ENCODE data around the gene BABAM2.
"Not testable (repeated sequence)": the region's sequence is repeated elsewhere in the genome, so short reads cannot be mapped to it uniquely, and the experiment has no call there.

BABAM2 gene

DNA sequence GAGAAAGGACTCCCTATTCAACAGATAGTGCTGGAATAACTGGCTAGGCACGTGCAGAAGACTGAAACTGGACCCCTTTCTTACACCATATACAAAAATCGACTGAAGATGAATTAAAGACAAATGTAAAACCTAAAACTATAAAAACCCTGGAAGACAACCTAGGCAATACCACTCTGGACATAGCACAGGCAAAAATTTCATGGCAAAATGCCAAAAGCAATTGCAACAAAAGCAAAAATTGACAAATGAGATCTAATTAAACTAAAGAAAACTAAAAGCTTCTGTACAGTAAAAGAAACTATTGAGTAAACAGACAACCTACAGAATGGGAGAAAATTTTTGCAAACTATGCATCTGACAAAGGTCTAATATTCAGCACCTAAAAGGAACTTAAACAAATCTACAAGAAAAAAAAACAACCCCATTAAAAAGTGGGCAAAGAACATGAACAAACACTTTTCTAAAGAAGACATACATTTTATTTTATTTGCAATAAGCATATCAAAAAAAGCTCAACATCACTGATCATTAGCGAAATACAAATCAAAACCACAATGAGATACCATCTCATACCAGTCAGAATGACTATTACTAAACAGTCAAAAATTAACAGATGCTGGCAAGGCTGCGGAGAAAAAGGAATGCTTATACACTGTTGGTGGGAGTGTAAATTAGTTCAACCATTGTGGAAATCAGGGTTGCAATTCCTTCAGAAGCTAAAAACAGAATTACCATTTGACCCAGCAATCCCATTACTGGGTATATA is 8.5 kb upstream of the BABAM2 start:
- DNase-seq = not testable (repeated sequence)

DNA sequence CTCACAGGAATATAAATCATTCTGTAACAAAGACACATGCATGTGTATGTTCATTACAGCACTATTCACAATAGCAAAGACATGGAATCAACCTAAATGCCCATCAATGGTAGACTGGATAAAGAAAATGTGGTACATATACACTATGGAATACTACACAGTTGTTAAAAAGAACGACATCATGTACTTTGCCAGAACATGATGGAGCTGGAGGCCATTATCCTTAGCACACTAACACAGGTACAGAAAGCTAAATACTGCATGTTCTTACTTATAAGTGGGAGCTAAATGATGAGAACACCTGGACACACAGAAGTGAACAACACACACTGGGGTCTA is 8.0 kb upstream of the BABAM2 start:
- DNase-seq = not testable (repeated sequence)

DNA sequence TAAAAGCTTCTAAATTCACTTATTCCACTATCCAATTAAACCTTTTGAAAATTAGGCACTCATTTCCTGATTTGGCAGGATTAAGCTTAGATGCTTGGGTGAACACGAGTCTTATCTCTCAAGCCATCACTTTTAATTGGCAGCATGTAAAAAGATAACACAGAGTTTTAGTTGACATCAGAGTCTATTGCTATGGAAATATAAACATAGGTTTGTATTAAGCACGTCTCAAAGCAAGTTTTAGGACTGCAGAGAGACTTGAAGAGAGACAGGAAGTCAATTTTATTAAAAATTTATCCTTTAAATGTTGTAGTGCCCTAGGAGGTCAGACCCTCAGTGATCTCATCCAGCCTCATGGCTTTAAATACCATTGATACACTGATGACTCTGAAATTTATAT is 5.9 kb upstream of the BABAM2 start:
- DNase-seq = no peak

DNA sequence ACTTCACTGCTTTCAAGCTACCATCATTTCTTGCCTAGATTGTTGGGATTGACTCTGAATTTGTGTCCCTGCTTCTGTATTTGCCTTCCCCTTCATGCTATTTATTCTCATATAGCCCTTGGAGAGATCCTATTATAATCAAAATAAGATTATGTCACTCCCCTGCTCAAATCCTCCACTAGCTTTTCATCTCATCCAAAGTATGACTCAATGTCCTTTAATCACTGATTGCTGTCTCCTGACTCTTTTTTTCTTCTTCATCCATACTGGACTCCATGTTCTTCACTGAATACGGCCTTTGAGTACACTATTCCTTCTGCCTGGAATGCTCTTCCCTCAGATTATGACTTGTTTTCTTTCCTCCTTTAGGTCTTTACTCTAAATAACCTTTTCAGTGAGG is 5.3 kb upstream of the BABAM2 start:
- DNase-seq = no peak

DNA sequence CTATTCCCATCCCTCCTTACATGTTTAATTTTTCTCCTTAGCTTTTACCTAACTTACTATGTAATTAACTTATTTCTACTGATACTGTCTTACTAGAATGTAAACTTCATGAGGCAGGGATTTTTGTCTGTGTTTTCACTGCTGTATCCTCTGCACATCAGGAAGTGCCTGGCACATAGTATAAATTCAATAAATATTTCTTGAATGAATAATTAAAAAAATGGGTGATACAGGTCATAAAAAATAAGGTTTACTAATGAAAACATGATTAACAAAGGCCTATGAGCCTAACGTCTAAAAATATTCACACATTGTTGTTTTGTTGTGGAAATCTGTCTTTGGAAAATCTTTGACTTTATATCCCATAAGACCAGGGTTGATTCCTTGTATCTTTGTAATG is 4.9 kb upstream of the BABAM2 start:
- DNase-seq = no peak

DNA sequence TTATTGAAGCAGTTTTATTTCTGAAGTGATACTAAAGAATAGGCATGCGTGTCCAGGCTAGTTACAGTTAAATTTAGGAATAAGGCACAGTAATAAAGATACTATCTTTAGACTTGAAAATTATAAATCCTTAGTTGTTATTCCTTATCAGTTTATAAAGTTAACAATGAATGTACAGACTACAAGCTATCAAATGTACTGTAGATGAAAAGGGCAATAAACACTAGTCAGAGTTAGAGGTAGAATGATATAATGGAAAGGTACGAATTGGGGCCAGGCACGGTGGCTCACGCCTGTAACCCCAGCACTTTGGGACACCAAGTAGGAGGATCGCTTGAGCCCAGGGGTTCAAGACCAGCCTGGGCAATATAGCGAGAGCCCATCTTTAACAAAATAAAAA is 4.2 kb upstream of the BABAM2 start:
- DNase-seq = no peak

DNA sequence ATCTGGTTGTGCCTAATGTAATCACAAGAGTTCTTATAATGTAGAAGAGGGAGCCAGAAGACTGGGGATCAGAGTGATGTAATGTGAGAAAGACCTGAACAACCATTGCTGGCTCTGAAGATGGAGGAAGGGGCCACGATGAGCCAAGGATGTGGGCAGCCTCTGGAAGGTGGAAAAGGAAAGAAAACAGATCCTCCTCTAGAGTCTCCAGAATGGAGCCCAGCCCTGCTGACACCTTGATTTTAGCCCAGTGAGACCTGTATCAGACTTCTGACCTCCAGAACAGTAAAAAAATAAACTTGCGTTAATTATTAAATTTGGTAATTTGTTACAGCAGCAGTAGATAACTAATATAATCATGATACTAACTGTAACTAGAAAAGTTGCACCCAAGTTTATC is 3.4 kb upstream of the BABAM2 start:
- no peak for DNase-seq

DNA sequence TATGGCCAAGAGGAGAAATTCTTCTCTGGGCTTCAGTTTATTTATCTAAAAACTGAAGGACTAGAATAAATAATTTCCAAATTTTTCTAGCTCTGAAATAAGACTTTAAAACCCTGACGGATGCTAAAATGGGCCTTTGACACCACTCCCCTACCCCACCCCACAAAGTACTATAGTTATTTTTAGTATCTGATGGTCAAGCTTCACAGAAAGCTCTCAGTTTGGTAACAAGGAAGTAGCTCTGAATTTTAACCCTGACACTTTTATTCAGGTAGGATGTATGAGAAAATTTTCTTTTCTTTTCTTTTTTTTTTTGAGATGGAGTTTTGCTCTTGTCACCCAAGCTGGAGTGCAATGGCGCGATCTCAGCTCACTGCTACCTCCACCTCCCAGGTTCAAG is 2.7 kb upstream of the BABAM2 start:
- no peak for DNase-seq

DNA sequence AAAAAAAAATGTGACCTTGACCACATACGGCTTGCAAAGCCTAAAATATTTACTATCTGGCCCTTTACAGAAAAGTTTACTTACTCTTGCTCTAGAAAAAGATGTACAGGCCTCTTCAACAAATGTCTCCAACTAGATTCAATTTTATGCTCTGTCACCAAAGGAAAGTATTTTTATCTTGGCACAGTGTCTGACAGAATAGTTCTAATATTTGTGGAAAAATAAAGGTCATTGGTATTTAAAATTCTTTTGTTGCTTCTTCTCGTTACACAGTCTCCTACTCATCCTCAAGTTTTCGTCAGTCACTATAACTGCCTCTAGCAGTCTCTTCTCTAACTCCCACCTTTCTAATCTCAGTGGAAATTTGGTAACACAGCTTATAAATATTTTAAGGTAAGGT is 1.7 kb upstream of the BABAM2 start:
- DNase-seq = no peak

DNA sequence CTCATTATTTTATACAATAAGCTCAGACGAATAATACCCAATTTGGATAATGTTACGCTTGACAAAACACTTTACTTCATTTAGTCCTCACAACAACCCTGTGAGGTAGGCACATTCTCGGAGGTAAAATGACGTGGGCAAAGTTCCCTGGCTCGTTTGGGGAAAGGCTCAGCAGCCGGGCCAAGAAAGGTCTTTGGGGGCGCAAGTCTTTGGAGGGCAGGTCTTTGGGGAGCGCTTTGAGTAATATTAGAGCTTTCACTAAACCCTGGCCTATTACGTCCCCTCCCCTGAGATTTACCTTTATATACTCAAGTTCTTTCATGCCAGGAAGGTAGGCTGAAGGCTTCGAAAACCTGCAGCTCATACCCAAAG is 769 bp upstream of the BABAM2 start:
- DNase-seq = no peak

DNA sequence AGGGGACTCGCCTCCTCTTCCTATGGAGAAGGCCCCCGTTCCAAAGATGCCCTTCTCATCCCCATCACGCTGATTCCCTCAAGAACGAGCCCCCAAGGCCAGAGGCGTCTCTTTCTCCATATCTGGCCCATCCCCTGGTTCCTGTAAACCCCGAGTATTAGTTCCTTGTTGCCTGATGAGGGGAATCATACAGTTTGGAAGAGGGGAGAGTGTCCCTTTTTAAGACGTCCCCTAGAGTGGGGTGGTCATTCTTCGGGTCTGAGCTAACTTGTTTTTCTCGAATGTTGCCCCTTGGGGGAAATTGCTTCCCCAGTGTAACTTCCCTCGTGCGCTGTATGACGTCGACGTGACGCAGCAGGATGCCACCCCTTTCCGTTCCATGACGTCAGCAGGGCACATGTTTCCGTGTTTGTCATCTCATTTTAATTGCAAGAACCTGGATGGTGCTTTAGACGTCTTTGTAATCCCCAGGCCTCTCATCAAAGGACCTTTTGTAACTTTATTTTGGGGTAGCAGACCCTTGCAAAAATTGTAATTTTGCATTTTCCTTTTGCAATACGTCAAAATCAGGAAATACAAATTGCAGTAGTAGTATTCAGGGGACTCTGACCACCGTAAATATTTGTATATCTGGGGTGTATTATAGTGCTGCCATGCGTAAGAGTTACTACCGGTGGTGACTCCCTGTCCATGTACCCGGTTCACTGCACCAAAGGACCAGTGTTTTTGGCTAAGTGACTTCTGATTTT is 569 bp downstream of the BABAM2 start:
- no peak for DNase-seq

DNA sequence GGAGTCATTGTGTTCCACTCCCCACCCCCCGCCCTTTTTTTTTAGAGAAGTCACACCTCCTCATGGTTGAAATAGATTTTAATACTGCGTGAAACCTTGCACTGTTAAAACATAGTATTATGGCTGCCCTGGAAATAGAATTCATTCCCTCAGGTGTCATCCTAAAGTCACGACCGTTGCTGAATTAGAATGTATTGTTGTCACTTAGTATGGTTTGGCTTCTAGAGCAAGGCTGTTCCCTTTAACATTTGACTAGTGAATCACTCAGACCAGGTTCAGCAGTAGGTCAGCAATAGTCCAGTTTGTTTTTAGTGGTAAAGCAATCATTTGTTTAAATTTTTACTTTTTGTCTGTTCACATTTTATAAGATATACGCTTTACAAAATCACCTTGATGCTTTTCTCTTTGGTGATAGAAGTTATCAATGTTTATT is 1.2 kb downstream of the BABAM2 start:
- no peak for DNase-seq

DNA sequence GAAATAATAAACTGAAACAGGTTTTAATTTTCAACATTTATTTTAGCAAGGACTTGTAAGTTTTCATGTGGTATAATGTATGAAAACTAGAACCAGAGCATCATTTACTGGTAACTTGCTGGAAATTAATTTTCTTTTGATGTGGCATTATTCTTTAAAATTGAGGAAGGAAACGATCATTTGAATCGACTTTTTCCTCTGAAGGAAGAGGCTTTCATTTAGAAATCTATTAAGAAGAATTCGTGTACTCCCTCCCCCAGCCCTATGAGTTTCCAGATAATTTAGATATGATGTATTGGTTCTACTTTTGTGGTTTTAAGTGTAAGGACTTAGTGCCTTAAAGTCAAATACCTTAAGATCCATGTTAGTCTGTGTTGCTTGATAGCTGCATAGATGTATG is 2.5 kb downstream of the BABAM2 start:
- DNase-seq = no peak

DNA sequence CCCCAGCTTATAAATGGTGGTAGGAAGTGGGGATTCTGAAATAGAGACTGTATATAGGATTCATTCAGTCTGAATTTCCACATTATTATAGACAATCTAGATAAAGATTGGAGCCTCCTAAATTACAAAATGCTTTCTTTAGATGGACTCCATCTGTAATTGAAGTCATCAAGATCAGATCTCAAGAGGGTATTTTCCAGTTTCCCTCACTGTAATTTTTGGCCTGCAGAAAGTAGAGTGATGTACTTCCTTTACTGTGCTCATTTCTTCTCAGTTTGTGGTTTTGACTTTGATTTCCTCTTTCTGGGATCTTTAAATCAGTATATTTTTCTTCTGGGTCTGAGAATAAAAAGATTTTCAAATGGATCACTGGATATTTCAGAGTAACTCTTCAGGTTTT is 7.2 kb downstream of the BABAM2 start:
- DNase-seq = no peak

DNA sequence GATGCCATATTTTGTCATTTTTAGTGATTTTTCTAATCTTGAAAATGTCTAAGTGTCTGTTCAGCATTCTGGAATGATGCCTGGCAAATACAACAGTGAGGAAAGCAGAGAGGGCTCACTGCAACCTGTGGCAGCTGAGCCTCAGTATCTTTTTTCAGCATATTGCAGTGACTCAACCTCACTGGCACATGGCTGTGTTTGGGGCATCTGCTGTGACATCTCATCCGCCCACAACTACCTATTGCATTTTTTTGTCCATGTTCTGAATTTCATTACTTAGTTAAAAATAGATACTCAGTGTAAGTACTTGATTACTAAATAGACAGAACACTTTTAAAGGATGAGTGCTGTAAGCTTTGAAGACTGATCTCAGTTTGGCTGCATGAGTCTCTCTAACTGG is 10.7 kb downstream of the BABAM2 start:
- no peak for DNase-seq

DNA sequence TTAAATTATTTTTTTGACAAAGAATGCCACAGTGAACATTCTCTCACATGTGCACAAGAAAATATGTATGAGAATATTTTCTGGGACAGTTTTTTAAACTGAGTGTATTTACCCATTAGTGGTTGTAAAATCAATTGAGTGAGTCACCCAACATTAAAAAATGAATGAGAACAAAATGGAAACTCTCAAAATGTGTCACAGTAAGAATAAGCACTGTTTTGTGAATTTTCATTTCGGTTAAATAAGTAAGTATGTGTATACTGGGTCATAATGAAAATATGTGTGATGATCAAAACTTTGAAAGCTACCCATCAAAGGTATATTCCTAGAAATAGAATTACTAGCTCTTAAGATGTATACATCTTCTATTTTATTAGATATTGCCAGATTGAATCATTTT is 11.6 kb downstream of the BABAM2 start:
- DNase-seq = no peak

DNA sequence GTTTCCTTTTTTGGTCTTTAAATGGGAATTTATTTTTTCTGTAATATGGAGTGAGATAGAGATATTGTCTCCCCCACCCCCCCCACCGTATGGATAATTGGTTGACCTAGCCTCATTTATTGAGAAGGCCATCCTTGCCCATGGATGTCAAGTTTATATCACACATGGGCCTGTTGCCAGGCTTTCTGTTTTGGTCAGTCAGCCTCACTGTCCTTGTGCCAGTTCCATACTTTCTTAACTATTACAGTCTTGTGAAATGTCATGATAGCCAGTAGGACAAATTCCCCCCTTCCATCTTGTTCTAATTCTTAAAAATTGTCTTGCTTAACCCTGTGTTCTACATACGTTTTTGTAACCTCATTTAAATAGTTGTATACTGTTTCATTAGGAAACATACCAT is 12.5 kb downstream of the BABAM2 start:
- DNase-seq = no peak

DNA sequence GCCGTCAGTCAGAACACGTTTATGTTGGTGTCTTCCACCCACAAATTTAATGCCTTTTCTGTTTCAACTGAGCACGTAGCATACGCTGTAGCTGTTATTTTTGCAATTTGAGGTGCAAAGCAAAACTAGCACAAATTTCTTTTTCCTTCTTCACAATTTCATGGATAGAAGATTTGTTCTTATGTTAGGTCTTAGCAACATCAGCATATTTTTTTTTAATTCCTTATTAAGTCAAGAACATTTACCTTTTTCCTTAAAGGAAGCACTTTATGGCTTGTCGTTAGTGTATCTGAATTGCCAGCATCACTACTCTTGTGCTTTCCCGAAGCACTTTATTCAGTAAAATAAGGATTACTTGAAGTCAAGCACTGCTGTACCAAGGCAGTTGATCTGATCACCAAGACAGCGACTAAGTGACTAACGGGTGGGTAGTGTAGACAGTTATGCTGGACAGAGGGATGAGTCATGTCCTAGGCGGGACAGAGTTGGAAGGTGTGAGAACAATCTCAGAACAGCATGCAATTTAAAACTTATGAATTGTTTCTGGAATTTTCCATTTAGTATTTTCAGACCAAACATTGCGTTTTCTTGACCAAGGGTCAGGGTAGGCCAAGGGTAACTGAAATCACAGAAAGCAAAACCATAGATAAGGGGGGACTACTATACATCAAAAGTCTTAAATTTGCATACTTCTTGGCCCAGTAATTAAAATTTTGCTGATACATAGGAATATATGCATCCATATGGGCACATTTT is 13.3 kb downstream of the BABAM2 start:
- DNase-seq = no peak

DNA sequence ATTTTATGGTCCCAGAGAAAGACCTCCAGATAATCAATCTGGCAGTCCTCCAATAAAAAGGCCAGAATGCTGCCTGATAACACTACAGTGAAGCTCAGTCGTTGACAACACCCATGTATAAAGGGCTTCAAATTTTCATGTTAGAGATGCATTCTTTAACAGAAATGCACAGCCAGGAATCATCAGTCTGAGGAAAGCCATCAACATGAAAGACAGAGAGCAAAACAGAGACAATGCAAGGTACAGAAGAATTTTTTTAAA is 13.8 kb downstream of the BABAM2 start:
- no peak for DNase-seq

DNA sequence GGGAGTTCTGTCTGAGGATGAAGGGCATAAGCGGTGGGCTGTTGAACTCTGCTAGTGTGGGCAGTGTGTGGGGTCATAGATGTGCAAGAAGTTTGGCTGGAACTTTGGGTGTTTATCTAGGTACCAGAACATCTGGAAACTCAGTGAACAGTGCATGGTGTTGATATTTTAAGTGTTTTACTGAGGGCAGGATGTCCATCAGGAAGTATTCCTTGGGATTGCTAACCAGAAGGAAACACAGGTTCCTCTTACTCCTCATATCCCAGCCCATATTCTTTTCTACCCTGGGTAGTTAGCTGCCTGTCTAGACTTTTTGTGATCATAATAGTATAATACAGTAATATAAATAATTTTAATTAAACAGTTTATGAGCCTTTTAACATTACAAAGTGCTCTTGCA is 15.5 kb downstream of the BABAM2 start:
- DNase-seq = no peak

DNA sequence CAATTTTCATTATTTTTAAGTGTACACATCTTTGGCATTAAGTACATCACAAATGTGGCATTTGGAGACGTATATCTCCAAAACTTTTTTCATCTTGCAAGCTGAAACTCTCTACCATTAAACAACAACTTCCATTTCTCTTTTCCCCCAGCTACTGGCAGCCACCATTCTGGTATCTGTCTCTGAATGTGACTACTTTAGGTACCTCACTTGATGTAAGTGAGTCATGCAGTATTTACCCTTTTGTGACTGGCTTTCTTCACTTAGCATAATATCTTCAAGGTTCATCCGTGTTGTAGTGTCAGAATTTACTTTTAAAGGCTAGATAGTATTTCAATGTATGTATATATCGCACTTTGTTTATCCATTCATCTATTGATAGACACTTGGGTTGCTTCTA is 17.0 kb downstream of the BABAM2 start:
- DNase-seq = no peak

DNA sequence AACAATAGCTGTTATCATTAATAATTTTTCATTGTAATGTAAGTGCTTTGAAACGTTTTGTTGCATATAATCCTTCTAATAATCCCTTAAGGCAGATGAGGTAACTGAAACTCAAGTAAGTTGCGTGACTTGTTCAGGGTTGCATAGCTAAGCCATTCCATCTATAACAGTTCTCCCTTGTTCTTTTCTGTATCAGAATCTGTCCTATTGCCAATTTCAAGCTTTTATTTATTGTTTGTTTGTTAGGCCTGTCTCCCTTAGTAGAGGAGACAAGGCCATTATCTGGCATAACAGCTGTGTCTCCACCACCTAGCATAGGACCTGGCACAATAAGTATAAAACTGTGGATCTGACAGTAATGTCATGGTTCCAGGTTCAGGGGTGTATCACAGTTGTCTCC is 19.4 kb downstream of the BABAM2 start:
- no peak for DNase-seq

DNA sequence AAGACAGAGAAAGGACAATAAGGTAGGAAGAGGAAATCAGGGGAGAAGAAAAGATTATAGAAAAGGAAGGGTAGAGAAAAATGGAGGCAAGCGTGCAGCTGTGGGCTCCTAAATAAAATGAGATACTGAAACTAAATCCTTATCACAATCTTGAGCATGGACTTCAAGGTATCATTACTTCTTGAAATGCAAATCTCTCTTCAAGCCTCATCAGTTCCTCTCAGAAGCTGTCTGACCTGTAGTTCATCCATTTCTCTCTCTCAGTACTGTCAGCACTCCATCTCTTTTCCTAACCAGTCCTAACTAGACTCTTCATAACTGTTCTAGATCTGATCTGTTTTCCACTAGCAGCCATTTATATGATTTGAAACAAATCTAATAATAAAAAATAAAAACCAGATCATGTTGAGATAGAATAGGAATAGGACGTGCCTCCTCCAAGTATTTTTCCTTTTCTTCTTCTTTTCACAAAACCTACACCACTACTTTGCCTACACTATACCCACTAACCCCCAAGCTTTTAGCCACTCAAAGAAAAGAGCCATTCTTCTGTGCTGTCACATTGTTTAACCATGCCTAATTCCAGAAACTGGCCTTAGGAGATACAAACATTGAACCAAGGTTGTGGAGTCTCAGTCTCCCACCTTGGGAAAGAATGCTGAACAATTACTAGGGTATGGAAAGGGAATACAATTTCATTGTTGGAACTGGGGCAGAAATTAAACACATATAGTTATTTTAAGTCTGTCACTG is 21.1 kb downstream of the BABAM2 start:
- no peak for DNase-seq

DNA sequence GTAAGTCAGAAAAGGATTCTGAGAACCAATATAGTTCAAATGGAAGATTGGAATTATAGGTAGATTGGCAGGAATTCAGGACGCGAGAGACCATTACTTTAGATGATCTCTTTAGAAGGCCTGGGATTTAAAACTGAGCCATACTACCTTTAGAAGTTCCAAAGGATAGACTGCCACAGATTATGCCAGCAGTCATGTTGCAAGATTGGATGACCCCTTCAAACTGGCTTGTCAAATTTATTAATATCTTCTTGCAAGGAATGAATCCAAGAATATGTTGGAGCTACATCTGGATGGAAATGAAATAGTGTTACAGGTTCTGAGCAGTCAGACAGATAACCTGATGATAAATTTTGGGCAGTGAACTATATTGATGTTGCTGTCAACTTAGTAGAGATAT is 22.0 kb downstream of the BABAM2 start:
- DNase-seq = no peak
